H9 (cell line): Measurements from ENCODE around the gene PPP1R14B. TPM values are rescaled to one million over a fixed set of nuclear protein-coding genes. Genes with fewer than 3 reads are reported as not detected.
A peak's percentile ranks its signal among the peaks of the same experiment; 100 is the strongest.

ENCODE experiments used
- DNase-seq: peaks from one replicate; pipeline ENCODE4 v3.0.0-alpha.2; 2017
- H2AFZ ChIP-seq: one replicate; pipeline ENCODE4 v1.6.1; 2013; ENCODE audit warnings: mild to moderate bottlenecking, low read length, control low read depth, moderate library complexity
- H2AK5ac ChIP-seq: 2 replicates; pipeline ENCODE4 v1.6.1; 2013; ENCODE audit warnings: low read length, control low read depth, mixed read lengths; ENCODE audit not compliant: insufficient read length
- H2BK120ac ChIP-seq: one replicate; pipeline ENCODE4 v1.6.1; 2013; ENCODE audit warnings: low read depth, mild to moderate bottlenecking, low read length, control low read depth, inconsistent platforms; ENCODE audit not compliant: poor library complexity, severe bottlenecking
- H2BK12ac ChIP-seq: 2 replicates; pipeline ENCODE4 v1.6.1; 2013; ENCODE audit warnings: low read length, control low read depth, mixed read lengths, low read depth; ENCODE audit not compliant: insufficient read length
- H2BK15ac ChIP-seq: 2 replicates; pipeline ENCODE4 v1.6.1; 2013; ENCODE audit warnings: low read depth, low read length, control low read depth
- H2BK20ac ChIP-seq: one replicate; pipeline ENCODE4 v1.6.1; 2013; ENCODE audit warnings: low read depth, mild to moderate bottlenecking, low read length, control low read depth, inconsistent platforms; ENCODE audit not compliant: poor library complexity, severe bottlenecking
- H2BK5ac ChIP-seq: 2 replicates; pipeline ENCODE4 v1.6.1; 2013; ENCODE audit warnings: low read length, control low read depth, mixed read lengths; ENCODE audit not compliant: insufficient read length
- H3K14ac ChIP-seq: 2 replicates; pipeline ENCODE4 v1.6.1; 2013; ENCODE audit warnings: low read length, control low read depth; ENCODE audit not compliant: insufficient read depth
- H3K18ac ChIP-seq: 2 replicates; pipeline ENCODE4 v1.6.1; 2013; ENCODE audit warnings: low read depth, mild to moderate bottlenecking, mixed read lengths, low read length, control low read depth; ENCODE audit not compliant: insufficient read length
- H3K23ac ChIP-seq: 2 replicates; pipeline ENCODE4 v1.6.1; 2013; ENCODE audit warnings: low read length, control low read depth, mixed read lengths, low read depth; ENCODE audit not compliant: insufficient read length
- H3K23me2 ChIP-seq: 2 replicates; pipeline ENCODE4 v1.6.1; 2013; ENCODE audit warnings: low read depth, mild to moderate bottlenecking, mixed read lengths, low read length, control low read depth; ENCODE audit not compliant: insufficient read length, poor library complexity, severe bottlenecking
- H3K27ac ChIP-seq: 2 replicates; pipeline ENCODE4 v1.5.1; 2013; ENCODE audit warnings: low read length, control low read depth, mixed read lengths, low read depth; ENCODE audit not compliant: insufficient read length
- H3K27me3 ChIP-seq: 2 replicates; pipeline ENCODE4 v1.6.1; 2013; ENCODE audit warnings: low read length, control low read depth, inconsistent platforms; ENCODE audit not compliant: insufficient read depth
- H3K4ac ChIP-seq: 2 replicates; pipeline ENCODE4 v1.6.1; 2013; ENCODE audit warnings: low read depth, mild to moderate bottlenecking, control low read depth, inconsistent platforms, low read length, moderate library complexity
- H3K4me1 ChIP-seq: 2 replicates; pipeline ENCODE4 v1.6.1; 2013; ENCODE audit warnings: low read length, control low read depth, inconsistent platforms; ENCODE audit not compliant: insufficient read depth
- H3K4me2 ChIP-seq: 2 replicates; pipeline ENCODE4 v1.6.1; 2013; ENCODE audit warnings: low read length, control low read depth, mixed read lengths; ENCODE audit not compliant: insufficient read length, insufficient read depth
- H3K56ac ChIP-seq: 2 replicates; pipeline ENCODE4 v1.6.1; 2013; ENCODE audit warnings: low read depth, mild to moderate bottlenecking, mixed read lengths, low read length, control low read depth; ENCODE audit not compliant: insufficient read length
- H3K79me1 ChIP-seq: 2 replicates; pipeline ENCODE4 v1.6.1; 2013; ENCODE audit warnings: low read depth, mild to moderate bottlenecking, moderate library complexity, low read length, control low read depth, inconsistent platforms; ENCODE audit not compliant: insufficient read depth, poor library complexity, severe bottlenecking
- H3K79me2 ChIP-seq: 2 replicates; pipeline ENCODE4 v1.6.1; 2013; ENCODE audit warnings: low read length, control low read depth, inconsistent platforms; ENCODE audit not compliant: insufficient read depth
- H3K9ac ChIP-seq: 2 replicates; pipeline ENCODE4 v1.6.1; 2013; ENCODE audit warnings: low read length, control low read depth, mixed read lengths; ENCODE audit not compliant: insufficient read length; ENCODE audit errors: extremely low read depth
- H3K9me3 ChIP-seq: one replicate; pipeline ENCODE4 v1.6.1; 2013; ENCODE audit warnings: low read depth, low read length, inconsistent platforms; ENCODE audit not compliant: control insufficient read depth
- H3T11ph ChIP-seq: one replicate; pipeline ENCODE4 v1.6.1; 2013; ENCODE audit warnings: mild to moderate bottlenecking, low read length, control low read depth, inconsistent platforms
- H4K20me1 ChIP-seq: one replicate; pipeline ENCODE4 v1.6.1; 2013; ENCODE audit not compliant: control insufficient read depth, insufficient read length, insufficient read depth
- H4K5ac ChIP-seq: 2 replicates; pipeline ENCODE4 v1.6.1; 2013; ENCODE audit warnings: low read depth, mild to moderate bottlenecking, mixed read lengths, low read length, control low read depth; ENCODE audit not compliant: insufficient read length
- H4K8ac ChIP-seq: replicated peaks from 2 replicates; pipeline ENCODE4 v1.6.1; 2013; ENCODE audit warnings: low read length, control low read depth, mixed read lengths, low read depth; ENCODE audit not compliant: insufficient read length
- H4K91ac ChIP-seq: 2 replicates; pipeline ENCODE4 v1.6.1; 2013; ENCODE audit warnings: low read depth, mild to moderate bottlenecking, moderate library complexity, mixed read lengths, low read length, control low read depth; ENCODE audit not compliant: insufficient read length
- H3K27ac Mint-ChIP-seq, 3 experiments: 2 replicates in 2 of 3; 3 replicates in 1 of 3; pipeline ENCODE4 v1.8.0; 2020 to 2021; ENCODE audit warnings: mixed read lengths in 3 of 3, mild to moderate bottlenecking in 1 of 3, moderate library complexity in 1 of 3
- H3K27me3 Mint-ChIP-seq: 2 replicates; pipeline ENCODE4 v1.8.0; 2021; ENCODE audit warnings: low read depth, mild to moderate bottlenecking, moderate library complexity, mixed read lengths
- H3K36me3 Mint-ChIP-seq, 3 experiments: 2 replicates in 2 of 3; 3 replicates in 1 of 3; pipeline ENCODE4 v1.8.0; 2020 to 2021; ENCODE audit warnings: low read depth in 3 of 3, mixed read lengths in 3 of 3; ENCODE audit not compliant: insufficient read depth in 1 of 3
- H3K4me1 Mint-ChIP-seq, 2 experiments: 2 replicates each; pipeline ENCODE4 v1.8.0; 2020; ENCODE audit warnings: mixed read lengths in 2 of 2
- H3K4me3 Mint-ChIP-seq, 2 experiments: 2 replicates in 1 of 2; 3 replicates in 1 of 2; pipeline ENCODE4 v1.8.0; 2020 to 2021; ENCODE audit warnings: mild to moderate bottlenecking in 2 of 2, mixed read lengths in 2 of 2, moderate library complexity in 1 of 2
- H3K9me3 Mint-ChIP-seq, 2 experiments: 2 replicates in 1 of 2; 3 replicates in 1 of 2; pipeline ENCODE4 v1.8.0; 2020; ENCODE audit warnings: mild to moderate bottlenecking in 2 of 2, mixed read lengths in 2 of 2, moderate library complexity in 1 of 2
- WGBS: extraction: QIAGEN DNeasy Blood & Tissue Kit; methylation state at CpG from one replicate; pipeline ENCODE4 v1.1.7; 2013; ENCODE audit warnings: missing lambda C conversion rate, low lambda C conversion rate, mixed read lengths; ENCODE audit not compliant: insufficient read length; ENCODE audit errors: extremely low coverage; 5-methylcytosine and 5-hydroxymethylcytosine counted together
- total RNA-seq: library from RNA; stranded (reverse); gene quantifications from 2 replicates; pipeline ENCODE4 v1.2.1, GENCODE V29; 2021
- TF ChIP-seq, protein P1 (sequence below): fragments of 200-600 bp; sonication (generic); conservative IDR thresholded peaks from 3 replicates; pipeline ENCODE4 v1.8.0; 2021; ENCODE audit warnings: antibody characterized with exemption, mild to moderate bottlenecking

Gene PPP1R14B
- total RNA-seq, 1 experiment from 2014 or later: 358 TPM

DNA sequence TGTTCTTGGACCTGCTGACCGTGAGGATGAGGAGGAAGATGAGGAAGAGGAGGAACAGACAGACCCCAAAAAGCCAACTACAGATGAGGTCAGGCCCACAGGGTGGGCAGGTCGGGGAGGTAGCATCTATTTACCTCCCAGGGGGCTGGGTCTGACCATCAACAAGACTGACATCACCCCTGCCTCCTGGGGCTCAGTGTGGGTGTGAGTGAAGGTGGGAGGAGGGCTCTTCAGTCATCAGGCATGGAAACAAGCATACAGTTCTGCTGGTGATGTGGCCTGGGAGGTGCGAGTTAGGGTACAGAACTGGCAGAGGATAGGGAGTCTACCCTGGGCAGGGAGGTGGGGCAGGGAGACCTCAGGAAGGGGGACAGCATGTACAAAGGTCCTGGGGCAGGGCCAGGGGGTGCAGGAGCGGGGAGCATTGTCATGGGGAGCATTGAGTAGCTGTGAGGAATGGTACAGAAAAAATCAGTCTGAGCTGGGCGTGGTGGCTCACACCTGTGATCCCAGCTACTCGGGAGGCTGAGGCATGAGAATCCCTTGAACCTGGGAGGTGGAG, 13.5 kb upstream of the PPP1R14B start:
- H4K20me1 ChIP-seq: no peaks in the 10 kb centered on the region
- Mint-ChIP-seq H3K36me3 (peaks cover 47 to 83% (median 68%) of the 10 kb centered on the region in 3 experiments), H3K4me3 (no peak overlapping the region), H3K27ac (peak overlapping the region in 1 of 3 experiments; percentile 13; a peak in 1 of 7 replicates), H3K9me3 (no peaks in the 10 kb centered on the region), H3K27me3 (no peaks in the 10 kb centered on the region), H3K4me1 (peaks cover 0 to 8% of the 10 kb centered on the region in 2 experiments; a peak in 3 of 4 replicates)
- no peak overlapping the region for H3T11ph ChIP-seq
- DNase-seq: no peak
- no peaks in the 10 kb centered on the region for H3K79me2 ChIP-seq
- H3K79me1 ChIP-seq: no peaks in the 10 kb centered on the region
- no peaks in the 10 kb centered on the region for H3K23me2 ChIP-seq
- H2AFZ ChIP-seq: no peak overlapping the region
- WGBS: no CpG with 5 or more reads among the region's 6 CpGs
- H3K23ac ChIP-seq: no peak overlapping the region
- TF ChIP-seq, protein P1, sequence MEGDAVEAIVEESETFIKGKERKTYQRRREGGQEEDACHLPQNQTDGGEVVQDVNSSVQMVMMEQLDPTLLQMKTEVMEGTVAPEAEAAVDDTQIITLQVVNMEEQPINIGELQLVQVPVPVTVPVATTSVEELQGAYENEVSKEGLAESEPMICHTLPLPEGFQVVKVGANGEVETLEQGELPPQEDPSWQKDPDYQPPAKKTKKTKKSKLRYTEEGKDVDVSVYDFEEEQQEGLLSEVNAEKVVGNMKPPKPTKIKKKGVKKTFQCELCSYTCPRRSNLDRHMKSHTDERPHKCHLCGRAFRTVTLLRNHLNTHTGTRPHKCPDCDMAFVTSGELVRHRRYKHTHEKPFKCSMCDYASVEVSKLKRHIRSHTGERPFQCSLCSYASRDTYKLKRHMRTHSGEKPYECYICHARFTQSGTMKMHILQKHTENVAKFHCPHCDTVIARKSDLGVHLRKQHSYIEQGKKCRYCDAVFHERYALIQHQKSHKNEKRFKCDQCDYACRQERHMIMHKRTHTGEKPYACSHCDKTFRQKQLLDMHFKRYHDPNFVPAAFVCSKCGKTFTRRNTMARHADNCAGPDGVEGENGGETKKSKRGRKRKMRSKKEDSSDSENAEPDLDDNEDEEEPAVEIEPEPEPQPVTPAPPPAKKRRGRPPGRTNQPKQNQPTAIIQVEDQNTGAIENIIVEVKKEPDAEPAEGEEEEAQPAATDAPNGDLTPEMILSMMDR: no peak
- H3K18ac ChIP-seq: no peak overlapping the region
- H3K9me3 ChIP-seq: no peaks in the 10 kb centered on the region
- H3K27ac ChIP-seq: no peak overlapping the region
- H3K4ac ChIP-seq: no peak overlapping the region
- no peak overlapping the region for H3K4me2 ChIP-seq
- no peak overlapping the region for H4K91ac ChIP-seq
- H3K56ac ChIP-seq: no peak overlapping the region
- no peak overlapping the region for H4K5ac ChIP-seq
- H2BK120ac ChIP-seq: no peak overlapping the region
- no peak overlapping the region for H2BK20ac ChIP-seq
- H3K9ac ChIP-seq: no peak overlapping the region
- no peak overlapping the region for H2BK15ac ChIP-seq
- H3K4me1 ChIP-seq: no peaks in the 10 kb centered on the region
- no peaks in the 10 kb centered on the region for H3K27me3 ChIP-seq
- H2AK5ac ChIP-seq: no peak overlapping the region
- H4K8ac ChIP-seq: no peak overlapping the region
- no peak overlapping the region for H2BK5ac ChIP-seq
- no peak overlapping the region for H2BK12ac ChIP-seq
- no peak overlapping the region for H3K14ac ChIP-seq
